Raji (cell line): ENCODE results near the gene MAPRE3.

Experiments
- POLR2A ChIP-seq: IDR thresholded peaks from 2 replicates; pipeline ENCODE4 v1.6.1; 2011; ENCODE audit warnings: low read depth, low read length, control low read depth; ENCODE audit not compliant: insufficient read depth

MAPRE3 gene

DNA sequence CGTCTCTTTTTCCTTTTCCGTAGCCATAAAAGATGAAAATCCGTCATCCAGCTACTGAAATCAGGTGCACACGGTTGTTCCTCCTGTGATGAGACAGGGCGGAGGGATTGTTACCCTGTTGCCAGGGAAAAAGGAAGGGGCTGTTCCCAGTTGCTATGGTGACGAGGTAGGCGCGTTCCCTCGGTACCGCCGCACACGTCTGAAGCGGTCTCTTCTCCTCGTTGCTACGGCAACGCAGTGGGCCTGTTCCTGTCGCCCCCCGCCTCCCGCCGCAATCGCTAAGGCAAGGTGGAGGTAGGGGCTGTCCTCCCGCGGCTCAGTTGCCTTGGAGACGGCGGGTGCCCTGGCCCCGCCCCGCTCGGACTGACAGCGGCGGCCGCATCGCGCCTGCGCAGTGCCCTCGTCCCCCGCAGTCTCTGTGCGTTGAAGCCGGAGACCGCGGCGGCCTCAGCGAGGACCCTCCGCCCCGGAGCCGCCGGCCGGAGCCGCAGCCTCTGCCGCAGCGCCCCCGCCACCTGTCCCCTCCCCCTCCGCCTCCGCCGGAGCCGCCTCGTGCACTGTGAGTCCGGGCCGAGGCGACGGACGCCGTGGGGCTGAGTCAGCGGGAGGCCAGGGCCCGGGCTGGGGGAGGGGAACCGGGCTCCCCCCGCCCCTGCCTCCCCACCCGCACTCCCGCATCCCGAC is at the start of gene MAPRE3:
MAPRE3 (plus strand) TSS at position 394 of the 684 bp plus-strand sequence. CDS start 51,582 bp downstream, outside the sequence.
- no peak for TF ChIP-seq POLR2A

DNA sequence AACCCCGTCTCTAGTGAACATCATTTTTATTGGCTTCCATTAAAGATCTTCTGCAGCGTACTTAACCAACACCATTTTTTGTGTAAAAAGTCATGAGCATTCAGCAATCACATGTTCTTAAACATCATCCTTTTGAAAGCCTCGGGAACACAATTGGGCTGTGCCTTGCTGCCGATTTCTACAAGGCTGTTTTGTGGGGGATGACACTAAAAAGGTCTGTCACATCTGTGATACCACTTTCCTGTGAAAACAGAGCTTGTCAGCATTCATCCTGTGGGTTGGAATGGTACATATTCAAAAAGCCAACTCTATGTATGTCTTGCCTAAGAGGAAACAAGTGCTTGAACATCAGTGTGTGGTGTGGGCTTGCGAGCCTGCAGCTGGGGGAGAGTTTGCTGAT is 49.1 kb upstream of the MAPRE3 start:
- no peak for TF ChIP-seq POLR2A

DNA sequence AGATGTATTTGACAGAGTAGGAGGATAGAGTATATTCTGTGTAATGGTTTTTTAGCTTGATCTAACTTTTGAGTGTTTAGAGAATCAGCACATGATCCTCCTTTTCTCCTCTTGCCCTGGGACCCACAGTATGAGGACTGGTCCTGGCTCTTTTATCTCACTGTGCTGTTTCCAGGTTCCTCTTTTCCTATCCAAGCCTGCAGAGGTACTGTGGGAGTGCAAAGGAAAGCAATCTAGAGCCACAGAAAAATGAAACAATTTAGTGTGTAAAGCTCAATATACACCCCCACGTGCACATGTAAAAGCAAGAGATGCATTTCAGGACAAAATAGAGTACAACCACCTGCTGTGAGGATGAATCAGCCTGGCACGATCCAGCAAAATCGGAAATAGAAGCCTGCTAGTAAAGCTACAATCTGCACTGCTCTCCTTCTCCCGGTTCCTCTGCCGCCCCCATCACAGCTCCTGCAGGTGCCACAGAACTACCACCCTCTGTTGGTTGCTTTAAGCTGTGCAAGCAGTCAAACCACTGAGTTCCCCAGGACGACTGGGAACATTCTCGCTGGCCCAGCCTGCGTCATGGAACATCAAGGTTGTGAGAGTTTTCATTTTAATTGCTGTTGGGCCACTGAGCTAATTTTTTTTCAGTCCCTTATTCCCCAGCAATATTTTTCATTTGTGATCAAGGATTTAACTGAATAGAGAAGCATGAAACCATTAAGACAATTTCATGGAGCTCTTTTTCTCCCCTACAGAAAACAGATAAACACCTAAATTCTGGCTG is 47.8 kb upstream of the MAPRE3 start:
- TF ChIP-seq POLR2A = no peak

DNA sequence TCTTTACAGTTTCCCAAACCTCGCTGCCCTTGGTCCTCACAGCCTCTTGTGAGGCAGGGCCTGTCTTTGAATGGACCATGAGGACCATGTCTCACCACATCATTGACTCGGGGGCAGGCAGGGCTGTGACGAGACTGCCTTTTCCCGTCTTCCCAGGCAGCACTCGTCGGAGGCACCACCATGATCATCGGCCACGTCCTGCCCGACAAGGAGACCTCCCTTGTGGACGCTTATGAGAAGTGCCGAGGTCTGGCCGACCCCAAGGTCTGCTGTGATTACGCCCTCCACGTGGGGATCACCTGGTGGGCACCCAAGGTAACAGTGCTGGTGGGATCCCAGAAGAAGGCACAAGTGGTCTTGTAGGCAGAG is 45.7 kb upstream of the MAPRE3 start:
- no peak for TF ChIP-seq POLR2A

DNA sequence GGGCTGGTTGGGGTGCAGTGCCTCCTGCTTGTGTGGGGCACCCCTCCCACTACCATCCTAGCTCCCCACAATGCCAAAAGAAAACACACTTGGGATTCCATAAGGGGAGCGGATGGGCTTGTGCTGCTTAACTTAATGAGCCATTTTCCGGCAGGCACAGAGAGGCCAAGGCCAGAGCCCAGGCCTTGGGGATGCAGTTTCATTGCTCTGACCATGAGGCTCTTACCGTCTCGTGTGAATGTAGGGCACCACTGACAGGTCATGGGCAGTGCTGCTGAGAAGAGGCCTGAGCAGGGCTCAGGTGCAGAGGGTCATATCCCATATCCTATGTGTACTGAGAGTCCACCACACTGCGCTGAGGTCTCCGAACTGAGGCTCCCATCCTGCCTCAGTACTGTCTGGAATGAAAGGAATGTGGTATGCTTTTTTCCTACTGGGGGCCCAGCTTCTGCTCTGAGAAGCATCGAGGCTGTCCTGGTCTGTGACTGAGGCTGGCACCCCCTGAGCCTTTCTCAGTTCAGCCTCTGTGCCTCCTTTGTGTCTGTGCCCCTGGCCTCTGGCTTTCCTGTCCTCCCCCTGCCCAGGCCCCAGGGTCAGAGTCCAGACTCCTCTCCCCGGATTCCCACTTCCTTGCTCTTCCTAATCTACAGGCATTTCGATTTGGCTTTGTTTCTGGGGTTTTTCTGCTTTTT is 45.2 kb upstream of the MAPRE3 start:
- TF ChIP-seq POLR2A = no peak

DNA sequence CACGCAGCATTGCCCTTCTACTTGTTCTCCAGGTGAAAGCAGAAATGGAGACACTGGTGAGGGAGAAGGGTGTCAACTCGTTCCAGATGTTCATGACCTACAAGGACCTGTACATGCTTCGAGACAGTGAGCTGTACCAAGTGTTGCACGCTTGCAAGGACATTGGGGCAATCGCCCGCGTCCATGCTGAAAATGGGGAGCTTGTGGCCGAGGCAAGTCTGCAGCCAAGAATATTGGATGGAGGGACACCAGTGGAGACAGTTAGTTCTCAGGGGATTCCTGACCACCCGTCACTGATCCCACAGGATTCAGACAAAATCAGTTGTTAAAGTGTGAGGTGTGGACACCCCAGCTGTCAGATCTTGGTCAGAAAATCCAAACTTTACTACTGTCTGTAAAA is 43.2 kb upstream of the MAPRE3 start:
- TF ChIP-seq POLR2A = no peak

DNA sequence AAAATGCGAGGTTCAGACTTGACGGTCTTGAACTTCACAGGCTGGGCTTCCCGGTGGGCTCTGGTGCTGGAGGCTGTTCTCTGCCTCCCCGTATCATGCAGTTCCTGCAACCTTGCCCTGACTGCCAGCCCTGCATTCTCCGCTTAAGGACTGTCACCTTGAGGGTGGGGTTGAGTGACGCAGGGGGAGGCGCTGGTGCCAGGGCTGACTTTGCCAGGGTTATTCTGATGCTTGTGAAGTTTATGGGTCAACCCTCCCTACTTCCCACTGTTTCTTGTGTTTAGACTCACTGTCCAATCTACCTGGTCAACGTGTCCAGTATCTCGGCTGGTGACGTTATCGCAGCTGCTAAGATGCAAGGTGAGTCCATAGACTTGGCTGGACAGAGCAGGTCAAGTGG is 37.5 kb upstream of the MAPRE3 start:
- TF ChIP-seq POLR2A = no peak

DNA sequence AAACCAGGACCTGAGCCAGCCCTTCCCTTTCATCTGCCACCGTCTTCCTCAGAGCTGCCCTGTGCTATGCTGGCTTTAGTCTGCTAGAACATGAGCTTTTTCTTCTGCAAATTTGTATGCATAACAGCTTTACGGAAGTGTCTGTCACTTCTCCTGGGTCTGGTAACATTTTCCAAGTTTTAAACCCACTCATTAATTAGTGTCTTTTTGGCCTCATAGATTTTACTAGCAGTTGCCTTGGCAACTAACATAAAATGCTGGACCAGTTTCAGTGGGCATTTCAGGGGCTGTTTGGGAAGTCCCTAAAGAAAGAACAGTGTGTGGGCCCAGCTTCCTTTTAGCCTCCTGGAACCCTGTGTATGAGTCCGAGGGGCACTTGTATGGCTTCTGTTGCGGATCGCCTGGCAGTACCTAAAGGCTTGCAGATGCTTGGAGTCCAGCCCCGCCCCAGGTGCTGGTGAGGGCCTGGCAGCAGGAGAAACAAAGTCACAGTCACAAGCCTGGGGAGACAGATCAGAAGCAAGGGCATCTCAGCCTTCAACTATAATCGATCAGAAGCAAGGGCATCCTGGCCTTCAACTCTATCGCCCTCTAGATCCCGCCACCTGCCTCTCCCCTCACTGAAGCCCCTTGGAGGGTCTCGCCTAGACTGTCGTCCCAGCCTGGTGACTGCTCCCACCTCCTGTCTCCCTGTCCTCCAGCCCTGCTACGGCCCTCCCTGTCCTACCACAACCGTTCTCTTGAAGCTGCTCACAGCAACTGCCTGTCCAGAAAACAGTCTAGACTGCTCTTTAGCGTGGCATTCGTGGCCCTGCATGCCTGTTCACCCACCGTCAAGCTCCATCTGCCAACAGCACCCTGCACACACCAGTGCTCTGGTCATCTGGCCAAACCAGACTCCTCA is 36.8 kb upstream of the MAPRE3 start:
- TF ChIP-seq POLR2A = no peak

DNA sequence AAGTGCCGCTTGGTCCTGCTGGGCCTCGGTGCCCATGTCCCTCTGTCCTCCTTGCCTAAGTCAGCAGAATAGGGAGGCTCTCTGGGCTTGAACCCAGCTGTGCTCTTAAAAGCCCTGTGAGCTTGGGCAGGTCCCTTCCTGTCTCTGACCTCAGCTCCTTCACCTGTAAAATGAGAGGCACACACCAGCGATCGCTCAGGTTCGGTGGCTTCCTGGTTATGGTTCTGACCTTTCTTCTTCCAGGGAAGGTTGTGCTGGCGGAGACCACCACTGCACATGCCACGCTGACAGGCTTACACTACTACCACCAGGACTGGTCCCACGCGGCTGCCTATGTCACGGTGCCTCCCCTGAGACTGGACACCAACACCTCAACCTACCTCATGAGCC is 36.1 kb upstream of the MAPRE3 start:
- no peak for TF ChIP-seq POLR2A

DNA sequence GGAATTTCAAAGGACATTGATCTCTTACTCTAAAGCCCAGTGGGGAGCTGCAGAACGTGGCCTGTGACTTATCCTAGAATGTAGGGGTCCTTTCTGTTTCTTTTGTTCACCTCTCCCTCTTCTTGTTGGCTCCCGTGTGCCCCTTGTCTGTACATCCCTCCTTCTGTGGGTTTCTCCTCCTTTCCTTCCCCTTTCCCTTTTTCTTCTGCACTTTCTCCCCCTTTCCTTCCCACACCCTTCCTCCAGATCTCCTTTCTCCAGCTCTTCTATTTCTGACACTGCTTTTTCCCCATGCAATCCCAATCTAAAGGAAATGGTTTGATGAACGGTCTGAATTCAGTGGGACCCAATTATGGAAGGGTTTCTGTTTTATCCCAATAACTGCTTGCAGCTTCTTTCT is 35.5 kb upstream of the MAPRE3 start:
- TF ChIP-seq POLR2A = no peak

DNA sequence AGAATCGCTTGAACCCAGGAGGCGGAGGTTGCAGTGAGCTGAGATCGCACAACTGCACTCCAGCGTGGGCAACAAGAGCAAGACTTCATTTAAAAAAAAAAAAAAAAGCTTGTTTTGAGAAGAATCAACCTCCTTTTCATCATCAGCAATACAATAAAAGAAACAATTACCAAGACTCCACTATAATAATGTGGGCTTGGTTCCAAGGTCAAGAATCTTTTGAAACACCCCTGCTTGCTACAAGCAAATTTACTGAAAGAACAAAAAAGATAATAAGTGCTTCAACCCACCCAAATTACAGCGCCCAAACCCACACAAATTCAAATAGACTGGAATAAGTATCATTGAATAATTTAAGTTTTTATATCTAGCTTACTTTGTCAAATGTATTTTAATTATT is 33.6 kb upstream of the MAPRE3 start:
- no peak for TF ChIP-seq POLR2A

DNA sequence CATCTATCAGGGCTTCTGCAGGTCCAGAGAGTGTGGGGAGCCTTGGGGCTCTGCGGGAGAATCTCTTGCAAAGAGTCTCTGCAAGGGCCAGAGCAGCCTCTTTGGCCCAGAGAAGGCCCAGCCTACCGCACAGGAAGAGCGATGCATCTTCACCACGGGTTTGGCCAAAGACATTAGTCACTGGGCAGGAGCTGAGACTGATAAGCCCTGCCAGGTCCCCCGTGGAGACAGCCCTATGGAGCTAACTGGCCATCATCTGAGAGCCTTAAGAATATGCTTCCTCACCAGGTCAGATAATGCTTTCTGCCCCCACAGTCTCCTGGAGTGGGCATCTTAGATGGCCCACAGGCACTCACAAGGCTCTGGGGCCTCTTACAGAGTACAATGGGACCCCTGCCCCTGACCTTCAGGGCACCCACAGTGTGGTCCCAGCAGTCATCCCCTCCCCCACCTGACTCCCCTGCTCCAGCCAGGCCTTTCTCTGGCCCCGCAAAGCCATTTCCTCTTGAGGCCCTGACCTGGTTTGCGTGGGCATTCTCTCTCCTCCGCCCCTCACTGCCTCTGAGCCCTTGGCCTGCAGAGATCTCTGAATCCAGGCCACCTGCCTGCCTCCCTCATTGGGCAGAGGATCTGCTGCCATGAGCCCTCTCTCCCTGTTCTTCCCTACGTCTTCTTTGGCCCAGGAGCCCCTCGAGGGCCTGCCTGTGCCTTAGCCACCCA is 31.9 kb upstream of the MAPRE3 start:
- no peak for TF ChIP-seq POLR2A

DNA sequence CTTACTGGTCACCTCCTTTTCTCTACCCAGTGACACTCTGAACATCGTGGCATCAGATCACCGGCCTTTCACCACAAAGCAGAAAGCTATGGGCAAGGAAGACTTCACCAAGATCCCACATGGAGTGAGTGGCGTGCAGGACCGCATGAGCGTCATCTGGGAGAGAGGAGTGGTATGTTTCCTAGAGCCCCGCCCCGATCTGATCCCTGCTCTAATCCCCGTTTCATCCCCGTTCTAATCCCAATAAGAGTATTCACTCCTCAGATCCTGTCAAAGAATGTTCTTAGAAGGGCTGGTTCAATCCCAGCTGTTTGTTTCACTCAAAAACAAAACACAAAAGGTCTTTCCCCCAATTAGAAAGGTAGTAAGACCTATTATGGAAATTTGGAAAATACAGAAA is 30.4 kb upstream of the MAPRE3 start:
- TF ChIP-seq POLR2A = no peak

DNA sequence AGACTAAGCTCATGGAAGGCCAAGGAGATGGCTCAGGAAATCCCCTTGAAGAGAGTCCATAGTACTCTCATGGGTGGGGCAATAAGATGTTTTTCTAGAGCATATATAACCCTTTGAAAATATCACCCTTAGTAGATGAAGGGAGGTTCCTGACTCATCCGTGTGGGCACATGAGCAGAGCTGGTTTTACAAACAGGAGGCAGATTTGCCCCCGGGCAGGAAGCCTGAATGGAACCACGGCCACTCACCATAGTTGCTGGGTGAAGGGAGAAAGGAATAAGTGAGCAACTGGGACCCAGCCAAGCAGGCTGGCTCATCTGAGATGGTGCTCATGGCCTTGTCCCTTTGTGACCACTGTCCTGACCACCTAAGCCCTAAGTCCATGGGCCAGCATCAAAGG is 29.0 kb upstream of the MAPRE3 start:
- no peak for TF ChIP-seq POLR2A

DNA sequence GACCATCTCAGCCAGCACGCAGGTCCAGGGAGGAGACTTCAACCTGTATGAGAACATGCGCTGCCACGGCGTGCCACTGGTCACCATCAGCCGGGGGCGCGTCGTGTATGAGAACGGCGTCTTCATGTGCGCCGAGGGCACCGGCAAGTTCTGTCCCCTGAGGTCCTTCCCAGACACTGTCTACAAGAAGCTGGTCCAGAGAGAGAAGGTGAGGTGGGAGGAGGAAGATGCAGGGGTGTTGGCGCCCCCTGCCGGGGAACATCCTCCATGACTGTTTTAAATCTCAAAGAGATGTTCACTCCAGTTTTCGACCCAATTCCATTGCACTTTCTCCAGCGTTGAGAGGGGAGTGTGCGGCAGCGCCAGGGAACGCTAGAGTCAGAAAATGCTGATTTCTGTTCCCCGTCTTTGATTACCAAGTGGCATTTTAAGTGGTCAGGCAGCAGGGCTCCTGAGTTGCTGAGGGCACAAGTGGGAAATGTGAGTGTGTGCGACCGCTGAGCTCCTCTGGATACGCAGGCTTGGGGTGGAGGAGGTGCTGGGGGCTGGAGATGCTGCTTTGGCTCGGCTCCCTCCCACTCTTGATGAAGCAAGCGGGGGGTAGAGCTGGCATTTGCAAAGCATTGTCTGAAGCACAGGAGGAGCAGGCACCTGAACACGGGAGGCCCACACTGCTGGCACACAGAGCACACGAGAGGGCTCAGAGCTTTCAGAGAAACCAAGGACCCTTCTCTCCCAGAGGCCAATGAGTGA is 27.7 kb upstream of the MAPRE3 start:
- TF ChIP-seq POLR2A = no peak
